Measurements from ENCODE around the gene PYURF. TPM values are rescaled to one million over a fixed set of nuclear protein-coding genes. Genes with fewer than 3 reads are reported as not detected.

The PYURF gene
- total RNA-seq, 2 donors from 2014 or later, result 58.6 to 68.6 TPM

DNA sequence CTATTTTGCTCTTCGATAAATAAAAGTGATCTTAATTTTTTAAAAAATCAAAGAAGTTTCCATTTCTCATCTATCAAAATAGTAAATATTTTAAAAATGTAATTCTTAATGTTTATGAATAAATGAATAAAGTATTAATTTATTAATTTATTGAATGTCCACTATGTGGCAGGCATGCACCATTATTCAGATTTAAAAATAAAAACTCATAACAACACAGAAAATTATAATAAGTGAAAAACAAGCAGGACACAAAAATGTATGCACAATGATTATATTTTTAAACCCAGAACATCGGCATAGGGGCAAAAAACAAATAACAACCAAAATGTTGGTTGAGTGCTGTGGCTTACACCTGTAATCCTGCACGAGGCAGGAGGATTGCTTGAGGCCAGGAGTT lies 5.3 kb upstream of the PYURF start:
- H3K4me3 ChIP-seq, result no peak overlapping the region
- H3K9ac ChIP-seq (ENCODE audit: low read depth in 2 of 2, low read length in 2 of 2), result no peak overlapping the region
- no peak overlapping the region for H3K27ac ChIP-seq
- intact Hi-C loops (cut with DNase I), result loop anchor here (5.0 kb wide), 1 partner anchor 123 kb away; no protein-coding TSS in a partner anchor
- H3K27me3 ChIP-seq, result no peaks in the 10 kb centered on the region
- TF ChIP-seq CTCF (IDR thresholded peaks at IDR 0.05), result no peak
- H3K36me3 ChIP-seq, result no peaks in the 10 kb centered on the region
- no peaks in the 10 kb centered on the region for H3K9me3 ChIP-seq
- peaks cover 3% of the 10 kb centered on the region for H3K4me1 ChIP-seq
- DNase-seq, result no peak

DNA sequence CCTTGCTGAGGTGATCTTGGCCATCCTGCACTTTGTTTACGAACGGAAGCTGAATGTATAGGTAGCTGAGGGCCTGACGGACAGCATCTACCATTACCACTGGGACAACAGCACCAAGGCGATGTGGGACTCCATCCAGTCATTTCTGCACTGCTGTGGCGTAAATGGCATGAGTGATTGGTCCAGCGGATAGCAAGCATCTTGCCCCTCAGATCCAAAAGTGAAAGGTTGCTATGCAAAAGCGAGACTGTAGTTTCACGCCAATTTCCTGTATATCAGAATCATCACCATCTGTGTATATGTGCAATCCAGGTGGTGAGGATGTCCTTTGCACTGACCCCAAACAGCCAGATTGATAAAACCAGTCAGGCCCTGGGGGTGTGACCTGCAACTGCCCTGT lies 4.2 kb upstream of the PYURF start:
- Histone ChIP-seq H3K27ac (no peak overlapping the region), H3K27me3 (no peaks in the 10 kb centered on the region), H3K9me3 (no peaks in the 10 kb centered on the region), H3K4me3 (no peak overlapping the region), H3K9ac (ENCODE audit: low read depth in 2 of 2, low read length in 2 of 2) (no peak overlapping the region), H3K4me1 (peaks cover 3% of the 10 kb centered on the region), H3K36me3 (no peaks in the 10 kb centered on the region)
- no peak for TF ChIP-seq CTCF (IDR thresholded peaks at IDR 0.05)
- DNase-seq, result no peak
- intact Hi-C loops (cut with DNase I), result loop anchor here (5.0 kb wide), 1 partner anchor 125 kb away; no protein-coding TSS in a partner anchor

DNA sequence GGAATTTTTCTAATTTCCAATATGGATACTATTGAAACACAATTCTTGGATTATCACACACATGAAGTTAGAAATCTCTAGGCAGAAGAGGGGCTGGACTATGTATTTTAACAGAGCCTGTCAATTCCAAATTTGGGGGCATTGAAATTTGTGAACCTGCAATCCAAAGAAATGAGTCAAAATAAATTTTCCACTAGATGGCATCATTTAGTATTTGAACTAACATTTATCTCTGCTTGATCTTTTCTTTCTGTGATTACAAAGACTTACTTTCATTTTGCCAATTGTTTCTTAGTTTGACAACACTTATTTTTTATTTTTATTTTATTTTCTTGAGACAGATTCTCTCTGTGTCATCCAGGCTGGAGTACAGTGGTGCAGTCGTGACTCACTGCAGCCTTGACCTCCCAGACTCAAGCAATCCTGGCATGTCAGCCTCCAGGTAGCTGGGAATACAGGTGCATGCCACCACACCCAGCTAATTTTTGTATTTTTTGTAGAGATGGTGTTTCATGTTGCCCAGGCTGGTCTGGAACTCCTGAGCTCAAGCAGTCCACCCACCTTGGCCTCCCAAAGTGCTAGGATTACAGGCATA lies 2.7 kb upstream of the PYURF start:
- Histone ChIP-seq H3K4me3 (no peak overlapping the region), H3K4me1 (peaks cover 6% of the 10 kb centered on the region), H3K27ac (no peak overlapping the region), H3K9me3 (no peaks in the 10 kb centered on the region), H3K27me3 (no peaks in the 10 kb centered on the region), H3K36me3 (no peaks in the 10 kb centered on the region), H3K9ac (ENCODE audit: low read depth in 2 of 2, low read length in 2 of 2) (no peak overlapping the region)
- intact Hi-C loops (cut with DNase I), result loop anchor here (5.0 kb wide), 1 partner anchor 126 kb away; no protein-coding TSS in a partner anchor
- no peak for DNase-seq
- peak; percentile 18 for TF ChIP-seq CTCF (IDR thresholded peaks at IDR 0.05)

GRCh38 chr4:88524171-88524570 lies 595 bp upstream of the PYURF start:
- no peak for TF ChIP-seq CTCF (IDR thresholded peaks at IDR 0.05)
- DNase-seq, result no peak
- Histone ChIP-seq H3K27ac (peak overlapping the region; percentile 82), H3K36me3 (no peaks in the 10 kb centered on the region), H3K27me3 (no peaks in the 10 kb centered on the region), H3K9me3 (no peaks in the 10 kb centered on the region), H3K9ac (ENCODE audit: low read depth in 2 of 2, low read length in 2 of 2) (peak overlapping the region in 1 of 2 donors; percentile 89), H3K4me3 (no peak overlapping the region), H3K4me1 (peaks cover 6% of the 10 kb centered on the region)
- intact Hi-C loops (cut with DNase I), result no loop called here

DNA sequence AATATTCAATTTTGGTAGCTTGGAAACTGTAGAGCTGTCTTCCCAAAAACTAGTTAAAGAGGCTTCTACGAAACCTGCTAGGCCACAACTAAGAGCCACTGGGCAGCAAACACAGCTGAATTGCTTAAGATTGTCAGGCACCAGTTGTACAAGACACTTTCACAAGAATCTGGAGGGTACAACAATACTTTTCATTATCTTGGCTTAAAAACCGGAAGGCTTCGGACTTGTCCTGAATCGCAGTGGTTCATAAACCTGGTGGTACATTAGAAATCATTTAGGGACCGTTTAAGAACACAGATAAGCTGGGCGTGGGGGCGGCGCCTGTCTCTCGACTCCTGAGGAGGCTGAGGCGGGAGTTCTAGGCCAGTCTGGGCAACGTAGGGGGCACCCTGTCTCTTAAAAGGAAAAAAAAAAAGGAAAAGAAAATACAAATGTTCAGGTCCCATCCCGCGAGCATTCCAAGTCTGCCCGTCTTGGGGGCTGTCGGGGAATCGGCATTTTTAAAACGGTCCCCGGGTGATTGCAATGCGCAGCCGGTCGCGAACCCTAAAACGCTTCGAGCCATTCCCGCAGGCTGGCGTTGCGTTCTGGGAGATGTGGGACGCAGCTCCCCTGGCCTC lies 763 bp downstream of the PYURF start:
- H3K4me1 ChIP-seq, result peaks cover 6% of the 10 kb centered on the region
- H3K9me3 ChIP-seq, result no peaks in the 10 kb centered on the region
- intact Hi-C loops (cut with DNase I), result no loop called here
- H3K27me3 ChIP-seq, result no peaks in the 10 kb centered on the region
- TF ChIP-seq CTCF (IDR thresholded peaks at IDR 0.05), result no peak
- H3K4me3 ChIP-seq, result peak overlapping the region; percentile 67
- no peaks in the 10 kb centered on the region for H3K36me3 ChIP-seq
- DNase-seq, result peak; percentile 47
- peak overlapping the region; percentile 89 to 97 for H3K9ac ChIP-seq (ENCODE audit: low read depth in 2 of 2, low read length in 2 of 2)
- peak overlapping the region; percentile 82 for H3K27ac ChIP-seq
